Activated CD4-positive, alpha-beta T cell treated with anti-CD3 and anti-CD28 coated beads, Interleukin-2, amount 50 U/mL, for 16 hours (primary cell): ENCODE measurements around the gene DCLK3.

Experiments
- DNase-seq: peaks from one replicate; pipeline ENCODE4 v3.0.0-alpha.2; 2020

The DCLK3 gene

GRCh38 chr3:36763850-36764703, at the start of gene DCLK3:
Gene DCLK3, minus strand, starts transcription at chr3:36764553. Its CDS starts 290 bp downstream, at chr3:36764263.
- no peak for DNase-seq

- no peak for DNase-seq
Measured at GRCh38 chr3:36813305-36813704, 49.0 kb upstream of the DCLK3 start.

- DNase-seq = no peak
Measured at GRCh38 chr3:36812240-36812639, 47.9 kb upstream of the DCLK3 start.

GRCh38 chr3:36811768-36812167, 47.4 kb upstream of the DCLK3 start:
- DNase-seq = no peak

- DNase-seq = no peak
Measured at GRCh38 chr3:36804295-36805055, 40.1 kb upstream of the DCLK3 start.

GRCh38 chr3:36803091-36803791, 38.9 kb upstream of the DCLK3 start:
- no peak for DNase-seq

- DNase-seq = no peak
Measured at GRCh38 chr3:36800533-36801116, 36.3 kb upstream of the DCLK3 start.

- no peak for DNase-seq
Measured at GRCh38 chr3:36796881-36797280, 32.5 kb upstream of the DCLK3 start.

GRCh38 chr3:36796161-36796560, 31.8 kb upstream of the DCLK3 start:
- no peak for DNase-seq

- DNase-seq = no peak
Measured at GRCh38 chr3:36795622-36796021, 31.3 kb upstream of the DCLK3 start.

GRCh38 chr3:36792342-36792741, 28.0 kb upstream of the DCLK3 start:
- peak; percentile 20 for DNase-seq

- no peak for DNase-seq
Measured at GRCh38 chr3:36790765-36791164, 26.4 kb upstream of the DCLK3 start.

GRCh38 chr3:36786921-36787890, 22.9 kb upstream of the DCLK3 start:
- DNase-seq = no peak

- no peak for DNase-seq
Measured at GRCh38 chr3:36784138-36784635, 19.8 kb upstream of the DCLK3 start.

- DNase-seq = peak; percentile 13
Measured at GRCh38 chr3:36777424-36778218, 13.3 kb upstream of the DCLK3 start.

- DNase-seq = no peak
Measured at GRCh38 chr3:36776436-36776835, 12.1 kb upstream of the DCLK3 start.

GRCh38 chr3:36774052-36774451, 9.7 kb upstream of the DCLK3 start:
- DNase-seq = no peak

GRCh38 chr3:36771931-36772330, 7.6 kb upstream of the DCLK3 start:
- DNase-seq = no peak

GRCh38 chr3:36769926-36770325, 5.6 kb upstream of the DCLK3 start:
- DNase-seq = no peak

- DNase-seq = no peak
Measured at GRCh38 chr3:36765104-36765503, 751 bp upstream of the DCLK3 start.

GRCh38 chr3:36764704-36765038, 318 bp upstream of the DCLK3 start:
- DNase-seq = no peak
